ENCODE data around the gene CWC25. TPM values are rescaled to one million over a fixed set of nuclear protein-coding genes. Genes with fewer than 3 reads are reported as not detected.
A peak's percentile ranks its signal among the peaks of the same experiment; 100 is the strongest.

Gene CWC25
- total RNA-seq, 1 donor from 2014 or later: 25.5 TPM

DNA sequence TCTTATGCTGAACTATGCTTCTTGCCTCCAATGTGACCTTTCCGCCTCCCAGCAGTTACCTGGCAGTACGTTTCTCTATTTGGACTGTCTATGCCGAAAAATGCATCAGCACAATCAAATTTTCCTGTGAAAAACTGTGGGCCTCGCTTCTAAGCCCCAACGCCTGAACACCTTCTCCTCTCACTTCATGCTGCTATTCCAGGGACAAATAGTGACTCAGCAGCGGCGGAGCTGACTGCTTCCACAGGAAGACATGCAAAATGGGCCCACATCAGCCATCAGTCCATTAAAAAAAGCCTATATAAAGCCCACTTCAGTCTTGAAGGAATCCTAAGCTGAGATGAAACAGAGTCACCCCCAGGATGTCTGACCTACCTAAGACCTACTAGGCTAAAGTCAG, 15.3 kb downstream of the CWC25 start:
- intact Hi-C loops (cut with DNase I): no loop called here

DNA sequence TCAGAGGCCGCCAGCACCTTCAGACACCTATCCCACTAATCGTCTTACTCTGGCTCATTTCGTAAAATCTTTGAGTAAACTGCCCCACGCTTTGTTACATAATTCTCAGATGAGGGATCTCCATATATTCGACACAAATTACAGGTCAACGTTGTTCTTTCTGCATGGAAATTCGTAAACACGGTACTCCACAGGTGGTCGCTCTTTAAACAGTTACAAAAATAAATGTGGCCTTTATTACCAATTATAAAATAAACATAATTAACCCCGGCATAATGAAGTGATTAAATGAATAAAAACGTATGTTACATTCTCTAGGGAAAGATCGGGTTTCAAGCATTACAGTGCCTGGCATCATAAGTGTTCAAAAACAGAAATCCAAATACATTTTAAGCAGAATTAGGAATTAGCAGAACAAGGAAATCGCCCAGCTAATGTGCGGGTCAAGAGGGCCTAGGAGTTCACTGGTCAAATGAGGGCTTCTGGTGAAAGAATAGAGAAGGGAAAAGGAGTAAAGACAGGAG, 24.8 kb downstream of the CWC25 start:
- intact Hi-C loops (cut with DNase I): no loop called here
- Histone ChIP-seq H3K36me3 (peaks cover 0 to 37% of the 10 kb centered on the region in 2 donors), H3K4me3 (peak overlapping the region; percentile 78 to 98), H3K9me3 (no peaks in the 10 kb centered on the region), H3K27me3 (no peaks in the 10 kb centered on the region), H3K4me1 (peaks cover 29% of the 10 kb centered on the region), H3K27ac (peak overlapping the region; percentile 97)
- TF ChIP-seq, protein P1, sequence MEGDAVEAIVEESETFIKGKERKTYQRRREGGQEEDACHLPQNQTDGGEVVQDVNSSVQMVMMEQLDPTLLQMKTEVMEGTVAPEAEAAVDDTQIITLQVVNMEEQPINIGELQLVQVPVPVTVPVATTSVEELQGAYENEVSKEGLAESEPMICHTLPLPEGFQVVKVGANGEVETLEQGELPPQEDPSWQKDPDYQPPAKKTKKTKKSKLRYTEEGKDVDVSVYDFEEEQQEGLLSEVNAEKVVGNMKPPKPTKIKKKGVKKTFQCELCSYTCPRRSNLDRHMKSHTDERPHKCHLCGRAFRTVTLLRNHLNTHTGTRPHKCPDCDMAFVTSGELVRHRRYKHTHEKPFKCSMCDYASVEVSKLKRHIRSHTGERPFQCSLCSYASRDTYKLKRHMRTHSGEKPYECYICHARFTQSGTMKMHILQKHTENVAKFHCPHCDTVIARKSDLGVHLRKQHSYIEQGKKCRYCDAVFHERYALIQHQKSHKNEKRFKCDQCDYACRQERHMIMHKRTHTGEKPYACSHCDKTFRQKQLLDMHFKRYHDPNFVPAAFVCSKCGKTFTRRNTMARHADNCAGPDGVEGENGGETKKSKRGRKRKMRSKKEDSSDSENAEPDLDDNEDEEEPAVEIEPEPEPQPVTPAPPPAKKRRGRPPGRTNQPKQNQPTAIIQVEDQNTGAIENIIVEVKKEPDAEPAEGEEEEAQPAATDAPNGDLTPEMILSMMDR (IDR thresholded peaks at IDR 0.05): no peak
- TF ChIP-seq POLR2A (IDR thresholded peaks at IDR 0.05) (no peak), POLR2AphosphoS5 (IDR thresholded peaks at IDR 0.05; ENCODE audit: insufficient read depth in 1 of 2, low read depth in 1 of 2) (no peak)
- DNase-seq (ENCODE audit: extremely low spot score in 2 of 2): no peak

More for the DNA sequence above, 15.3 kb downstream of the CWC25 start:
- H3K27me3 ChIP-seq: no peaks in the 10 kb centered on the region
- H3K4me1 ChIP-seq: no peaks in the 10 kb centered on the region
- H3K9me3 ChIP-seq: no peaks in the 10 kb centered on the region
- TF ChIP-seq POLR2AphosphoS5 (IDR thresholded peaks at IDR 0.05; ENCODE audit: insufficient read depth in 1 of 2, low read depth in 1 of 2): no peak
- TF ChIP-seq POLR2A (IDR thresholded peaks at IDR 0.05): no peak
- TF ChIP-seq, protein P1 (IDR thresholded peaks at IDR 0.05): no peak
- H3K36me3 ChIP-seq: peaks cover 0 to 84% of the 10 kb centered on the region in 2 donors
- H3K4me3 ChIP-seq: no peak overlapping the region
- DNase-seq (ENCODE audit: extremely low spot score in 2 of 2): no peak
- H3K27ac ChIP-seq: no peak overlapping the region

- Histone ChIP-seq H3K9me3 (no peaks in the 10 kb centered on the region), H3K27me3 (no peaks in the 10 kb centered on the region), H3K36me3 (peaks cover 0 to 31% of the 10 kb centered on the region in 2 donors), H3K27ac (peak within 1 kb of the TSS; percentile 97), H3K4me3 (peak within 1 kb of the TSS; percentile 78 to 98), H3K4me1 (peaks cover 29% of the 10 kb centered on the region)
- TF ChIP-seq POLR2A (IDR thresholded peaks at IDR 0.05) (no peak), POLR2AphosphoS5 (IDR thresholded peaks at IDR 0.05; ENCODE audit: insufficient read depth in 1 of 2, low read depth in 1 of 2) (peak; percentile 70 to 81)
- intact Hi-C loops (cut with DNase I): loop anchor here (1.0 to 5.0 kb wide), 2 partner anchors 26 to 47 kb away; partner anchors contain the start of genes CWC25 and PSMB3
- peak in 1 of 2 donors; percentile 93 for DNase-seq (ENCODE audit: extremely low spot score in 2 of 2)
Observed at GRCh38 chr17:38799501-38800236, 25.5 kb downstream of the CWC25 start, which contains the start of gene PIP4K2B. TSS of gene PIP4K2B (minus strand) at chr17:38799556. CDS start at chr17:38799424, 132 bp downstream.

- Histone ChIP-seq H3K4me1 (peaks cover 29% of the 10 kb centered on the region), H3K27me3 (no peaks in the 10 kb centered on the region), H3K9me3 (no peaks in the 10 kb centered on the region), H3K27ac (peak overlapping the region; percentile 97), H3K4me3 (peak overlapping the region; percentile 78 to 98), H3K36me3 (peaks cover 0 to 25% of the 10 kb centered on the region in 2 donors)
- no peak for DNase-seq (ENCODE audit: extremely low spot score in 2 of 2)
- intact Hi-C loops (cut with DNase I): loop anchor here (1.0 to 5.0 kb wide), 2 partner anchors 26 to 47 kb away; partner anchors contain the start of genes CWC25 and PSMB3
- no peak for TF ChIP-seq POLR2A (IDR thresholded peaks at IDR 0.05)
- TF ChIP-seq POLR2AphosphoS5 (IDR thresholded peaks at IDR 0.05; ENCODE audit: insufficient read depth in 1 of 2, low read depth in 1 of 2): no peak
- TF ChIP-seq, protein P1 (IDR thresholded peaks at IDR 0.05): no peak
Observed at GRCh38 chr17:38798614-38799500, 26.3 kb downstream of the CWC25 start.

DNA sequence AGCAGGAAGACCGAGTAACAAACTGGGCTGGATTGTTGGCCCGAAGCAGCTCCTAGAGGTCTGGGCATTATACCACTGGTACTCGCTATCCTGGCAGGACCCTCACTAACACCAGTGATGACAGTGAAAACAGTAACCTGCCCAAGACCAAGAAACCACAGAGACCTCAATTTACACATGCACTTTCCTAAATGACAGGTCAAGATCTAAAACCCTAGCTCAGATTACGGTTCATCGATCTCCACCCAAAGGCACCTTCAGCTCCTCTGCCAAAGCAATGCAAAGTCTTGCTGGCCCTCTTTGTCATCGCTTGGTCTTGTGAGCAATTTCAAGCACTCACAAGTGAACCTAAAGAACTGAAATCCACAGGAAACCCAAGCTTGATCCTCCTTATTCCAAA, 27.3 kb downstream of the CWC25 start:
- peaks cover 0 to 14% of the 10 kb centered on the region in 2 donors for H3K36me3 ChIP-seq
- H3K27me3 ChIP-seq: no peaks in the 10 kb centered on the region
- TF ChIP-seq, protein P1 (IDR thresholded peaks at IDR 0.05): no peak
- no peak for TF ChIP-seq POLR2A (IDR thresholded peaks at IDR 0.05)
- no peak for TF ChIP-seq POLR2AphosphoS5 (IDR thresholded peaks at IDR 0.05; ENCODE audit: insufficient read depth in 1 of 2, low read depth in 1 of 2)
- H3K27ac ChIP-seq: peak overlapping the region; percentile 33
- intact Hi-C loops (cut with DNase I): loop anchor here (5.0 kb wide), 1 partner anchor 46 kb away; the partner anchor contains the start of gene PSMB3
- no peak for DNase-seq (ENCODE audit: extremely low spot score in 2 of 2)
- H3K4me1 ChIP-seq: peaks cover 29% of the 10 kb centered on the region
- peak overlapping the region; percentile 78 to 98 for H3K4me3 ChIP-seq
- no peaks in the 10 kb centered on the region for H3K9me3 ChIP-seq
